Panc1 (cell line): Measurements from ENCODE around the gene HSBP1L1.

Experiments used
- CTCF ChIP-seq: fragments of 450-650 bp; IDR thresholded peaks from 2 replicates; pipeline ENCODE4 v1.5.1; 2017; ENCODE audit warnings: mild to moderate bottlenecking
- POLR2AphosphoS5 ChIP-seq: IDR thresholded peaks from 2 replicates; pipeline ENCODE4 v1.6.1; 2012; ENCODE audit warnings: mild to moderate bottlenecking, low read depth, low read length, moderate library complexity
- REST ChIP-seq, 2 experiments: IDR thresholded peaks; 2 replicates each; pipeline ENCODE4 v1.6.1; 2011 to 2012; ENCODE audit warnings: low read depth in 2 of 2, control low read depth in 1 of 2, low read length in 1 of 2, mild to moderate bottlenecking in 1 of 2, moderate library complexity in 1 of 2; ENCODE audit not compliant: insufficient read depth in 1 of 2

- TF ChIP-seq CTCF, result no peak
- TF ChIP-seq REST (IDR thresholded peaks at IDR 0.05; ENCODE audit: insufficient read depth in 1 of 2, low read depth in 2 of 2, low read length in 1 of 2), result no peak
- no peak for TF ChIP-seq POLR2AphosphoS5
These were observed 37.5 kb upstream of the HSBP1L1 start for GRCh38 chr18:79926715-79927606.
